ENCODE measurements around the gene GTPBP4.
A peak's percentile ranks its signal among the peaks of the same experiment; 100 is the strongest.

GTPBP4 gene

GRCh38 chr10:1056326-1057105 lies 68.3 kb downstream of the GTPBP4 start, which contains the start of gene WDR37:
WDR37 (plus strand) TSS chr10:1056385; CDS start chr10:1072156, 15,771 bp downstream.
- H3K4me3 ChIP-seq (ENCODE audit: control insufficient read depth, low read depth, low read length), result peak within 1 kb of the TSS; percentile 90
- peak; percentile 93 for DNase-seq (ENCODE audit: low read depth)
- TF ChIP-seq CTCF (conservative IDR thresholded peaks at IDR 0.05; ENCODE audit: control insufficient read depth, insufficient read depth, low read depth, low read length), result no peak

GRCh38 chr10:1057106-1057657 lies 68.9 kb downstream of the GTPBP4 start:
- H3K4me3 ChIP-seq (ENCODE audit: control insufficient read depth, low read depth, low read length), result peak overlapping the region; percentile 90
- DNase-seq (ENCODE audit: low read depth), result no peak
- no peak for TF ChIP-seq CTCF (conservative IDR thresholded peaks at IDR 0.05; ENCODE audit: control insufficient read depth, insufficient read depth, low read depth, low read length)

- no peak overlapping the region for H3K4me3 ChIP-seq (ENCODE audit: control insufficient read depth, low read depth, low read length)
- no peak for TF ChIP-seq CTCF (conservative IDR thresholded peaks at IDR 0.05; ENCODE audit: control insufficient read depth, insufficient read depth, low read depth, low read length)
These were observed 69.8 kb downstream of the GTPBP4 start for GRCh38 chr10:1058017-1058416.

GRCh38 chr10:1059902-1060301 lies 71.7 kb downstream of the GTPBP4 start:
- TF ChIP-seq CTCF (conservative IDR thresholded peaks at IDR 0.05; ENCODE audit: control insufficient read depth, insufficient read depth, low read depth, low read length), result no peak
- no peak for DNase-seq (ENCODE audit: low read depth)
- no peak overlapping the region for H3K4me3 ChIP-seq (ENCODE audit: control insufficient read depth, low read depth, low read length)

More at GRCh38 chr10:1058017-1058416, 69.8 kb downstream of the GTPBP4 start:
- no peak for DNase-seq (ENCODE audit: low read depth)

- TF ChIP-seq CTCF (conservative IDR thresholded peaks at IDR 0.05; ENCODE audit: control insufficient read depth, insufficient read depth, low read depth, low read length), result no peak
- no peak for DNase-seq (ENCODE audit: low read depth)
- H3K4me3 ChIP-seq (ENCODE audit: control insufficient read depth, low read depth, low read length), result no peak overlapping the region
These were observed 73.9 kb downstream of the GTPBP4 start for GRCh38 chr10:1061930-1062774.

- TF ChIP-seq CTCF (conservative IDR thresholded peaks at IDR 0.05; ENCODE audit: control insufficient read depth, insufficient read depth, low read depth, low read length), result no peak
- no peak for DNase-seq (ENCODE audit: low read depth)
- no peak overlapping the region for H3K4me3 ChIP-seq (ENCODE audit: control insufficient read depth, low read depth, low read length)
These were observed 75.1 kb downstream of the GTPBP4 start for GRCh38 chr10:1063232-1063865.

Measured in fibroblast of mammary gland (primary cell).